Retinal pigment epithelial cell (primary cell): Measurements from ENCODE around the gene ACYP1.

Experiments
- DNase-seq: peaks from one replicate; pipeline ENCODE4 v3.0.0-alpha.2; 2010; ENCODE audit warnings: low read depth
- H3K4me3 ChIP-seq: 2 replicates; pipeline ENCODE4 v1.5.1; 2011; ENCODE audit warnings: mild to moderate bottlenecking, low read length, control low read depth, moderate library complexity
- CTCF ChIP-seq: conservative IDR thresholded peaks from 2 replicates; pipeline ENCODE4 v1.5.1; 2011; ENCODE audit warnings: low read depth, low read length, control low read depth, inconsistent platforms

ACYP1 gene

GRCh38 chr14:75049731-75050201 is 14.1 kb downstream of the ACYP1 start:
- no peak for DNase-seq
- no peak overlapping the region for H3K4me3 ChIP-seq
- TF ChIP-seq CTCF, result no peak

- no peak overlapping the region for H3K4me3 ChIP-seq
- no peak for DNase-seq
- TF ChIP-seq CTCF, result no peak
These were observed 14.7 kb downstream of the ACYP1 start for GRCh38 chr14:75049136-75049535.

- no peak for TF ChIP-seq CTCF
- no peak overlapping the region for H3K4me3 ChIP-seq
- no peak for DNase-seq
These were observed 15.7 kb downstream of the ACYP1 start for GRCh38 chr14:75048101-75048500.

GRCh38 chr14:75047506-75047905 is 16.3 kb downstream of the ACYP1 start:
- no peak for TF ChIP-seq CTCF
- DNase-seq, result no peak
- no peak overlapping the region for H3K4me3 ChIP-seq

- no peak overlapping the region for H3K4me3 ChIP-seq
- DNase-seq, result no peak
- TF ChIP-seq CTCF, result no peak
These were observed 16.9 kb downstream of the ACYP1 start for GRCh38 chr14:75046899-75047298.

GRCh38 chr14:75046275-75046674 is 17.5 kb downstream of the ACYP1 start:
- DNase-seq, result no peak
- TF ChIP-seq CTCF, result no peak
- no peak overlapping the region for H3K4me3 ChIP-seq

GRCh38 chr14:75044752-75045151 is 19.1 kb downstream of the ACYP1 start:
- no peak overlapping the region for H3K4me3 ChIP-seq
- TF ChIP-seq CTCF, result no peak
- no peak for DNase-seq
